HG02623 (cell line): ENCODE measurements around the gene MPDZ.
"Not testable (repeated sequence)": the region's sequence is repeated elsewhere in the genome, so short reads cannot be mapped to it uniquely, and the experiment has no call there.

Experiments
- ATAC-seq: cut with Tn5 transposase; IDR thresholded peaks from one replicate; pipeline ENCODE4 v1.9.1; 2021; ENCODE audit warnings: moderate library complexity; ENCODE audit not compliant: unreplicated experiment

Gene MPDZ

GRCh38 chr9:13266167-13266566, 13.3 kb downstream of the MPDZ start:
- no peak for ATAC-seq

- ATAC-seq, result no peak
These were observed 14.7 kb downstream of the MPDZ start for GRCh38 chr9:13264788-13265187.

GRCh38 chr9:13263511-13263910, 16.0 kb downstream of the MPDZ start:
- no peak for ATAC-seq

- no peak for ATAC-seq
These were observed 26.6 kb downstream of the MPDZ start for GRCh38 chr9:13252852-13253251.

DNA sequence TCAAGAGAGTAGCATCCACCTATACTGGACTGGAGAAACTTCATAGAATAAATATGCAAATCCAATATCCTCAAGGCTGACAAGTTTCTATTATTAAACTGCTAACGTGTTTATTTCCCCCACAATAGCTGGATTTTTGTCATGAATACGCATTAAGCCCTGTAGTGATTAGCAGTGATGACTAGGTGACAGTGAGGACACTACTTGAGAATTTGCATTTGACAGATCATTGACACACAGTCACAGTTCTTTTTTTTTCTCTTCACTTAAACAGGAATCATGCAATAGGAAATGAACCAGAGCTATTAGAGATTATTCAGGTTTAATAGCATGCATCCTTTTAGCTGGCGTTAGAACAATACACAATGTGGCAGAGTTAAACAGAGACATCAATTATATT, 35.3 kb downstream of the MPDZ start:
- ATAC-seq, result no peak

DNA sequence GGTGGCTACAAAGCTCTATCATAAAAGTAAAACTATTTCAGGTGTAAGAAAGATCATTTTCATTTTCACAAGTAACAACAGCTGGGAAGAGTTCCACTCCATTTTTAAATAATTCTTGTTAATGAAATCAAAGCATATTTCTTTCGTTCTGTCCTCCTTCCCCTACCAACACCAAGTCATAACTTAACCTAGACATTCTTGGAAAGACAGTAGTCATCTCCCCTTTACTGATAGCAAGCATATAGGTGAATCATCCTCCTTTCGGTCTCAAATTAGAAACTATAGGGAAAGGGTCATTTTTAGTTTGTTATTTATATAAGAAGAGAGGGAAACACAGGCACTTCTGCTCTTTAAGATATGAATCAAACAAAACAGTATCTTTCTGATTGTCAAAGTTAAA, 38.2 kb downstream of the MPDZ start:
- no peak for ATAC-seq

DNA sequence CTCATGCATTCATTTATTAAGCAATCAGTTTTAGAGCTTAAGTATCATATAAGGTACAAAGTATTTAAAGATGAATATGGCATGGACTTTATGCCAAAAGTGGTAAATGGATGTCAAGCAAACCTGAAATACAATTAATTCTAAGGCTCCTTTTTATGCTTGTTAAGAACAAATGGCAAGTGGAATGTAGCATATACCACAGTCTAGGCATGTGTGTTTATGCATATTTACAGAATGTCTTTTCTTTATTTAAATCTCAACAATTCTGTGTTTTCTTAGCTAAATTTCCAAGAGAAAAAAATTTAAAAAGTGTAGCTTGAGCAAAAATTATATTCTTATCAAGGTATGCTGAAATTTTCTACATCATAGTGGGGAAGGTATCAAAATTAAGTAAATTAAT, 39.8 kb downstream of the MPDZ start:
- no peak for ATAC-seq

- no peak for ATAC-seq
These were observed 40.3 kb downstream of the MPDZ start for GRCh38 chr9:13239208-13239607.

DNA sequence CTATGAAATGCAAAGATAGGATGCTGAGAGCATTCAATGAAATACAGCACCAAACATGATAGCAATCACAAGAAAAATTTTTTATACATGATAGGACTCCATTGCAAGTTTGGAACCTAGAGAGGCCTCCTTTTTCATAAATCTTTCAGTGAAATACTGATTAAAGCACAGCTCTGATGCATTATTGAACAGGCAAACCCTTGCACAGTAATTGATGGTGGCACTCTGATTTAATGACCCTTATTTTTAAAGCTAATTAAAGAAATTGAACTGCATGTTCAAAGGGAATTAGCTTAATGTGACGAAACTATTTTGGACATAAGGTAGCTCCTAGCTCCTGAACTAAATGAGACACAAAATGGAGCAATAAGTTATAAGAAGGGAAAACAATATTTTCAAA, 44.6 kb downstream of the MPDZ start:
- no peak for ATAC-seq

DNA sequence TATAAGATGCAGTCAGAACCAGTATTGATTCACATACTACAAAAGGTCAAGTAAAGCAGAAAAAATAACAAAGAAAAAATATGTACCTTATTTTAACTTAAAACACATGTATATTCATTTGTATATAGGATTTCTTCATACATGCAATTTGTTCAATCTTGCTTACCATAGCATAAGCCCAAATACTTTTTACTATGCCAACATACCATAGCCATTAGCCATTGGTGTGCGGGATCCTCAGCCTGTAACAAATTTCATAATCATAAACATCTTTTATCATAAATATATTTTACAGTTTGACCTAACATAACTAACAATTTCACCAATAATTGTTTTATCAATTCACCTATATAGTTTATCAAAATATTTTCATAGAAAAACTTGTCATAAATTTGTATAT, 51.1 kb downstream of the MPDZ start:
- no peak for ATAC-seq

- no peak for ATAC-seq
These were observed 55.1 kb downstream of the MPDZ start for GRCh38 chr9:13224366-13224765.

GRCh38 chr9:13222733-13223132, 56.8 kb downstream of the MPDZ start:
- ATAC-seq, result not testable (repeated sequence)

GRCh38 chr9:13221741-13222140, 57.8 kb downstream of the MPDZ start:
- ATAC-seq, result no peak

- ATAC-seq, result no peak
These were observed 58.7 kb downstream of the MPDZ start for GRCh38 chr9:13220837-13221236.

DNA sequence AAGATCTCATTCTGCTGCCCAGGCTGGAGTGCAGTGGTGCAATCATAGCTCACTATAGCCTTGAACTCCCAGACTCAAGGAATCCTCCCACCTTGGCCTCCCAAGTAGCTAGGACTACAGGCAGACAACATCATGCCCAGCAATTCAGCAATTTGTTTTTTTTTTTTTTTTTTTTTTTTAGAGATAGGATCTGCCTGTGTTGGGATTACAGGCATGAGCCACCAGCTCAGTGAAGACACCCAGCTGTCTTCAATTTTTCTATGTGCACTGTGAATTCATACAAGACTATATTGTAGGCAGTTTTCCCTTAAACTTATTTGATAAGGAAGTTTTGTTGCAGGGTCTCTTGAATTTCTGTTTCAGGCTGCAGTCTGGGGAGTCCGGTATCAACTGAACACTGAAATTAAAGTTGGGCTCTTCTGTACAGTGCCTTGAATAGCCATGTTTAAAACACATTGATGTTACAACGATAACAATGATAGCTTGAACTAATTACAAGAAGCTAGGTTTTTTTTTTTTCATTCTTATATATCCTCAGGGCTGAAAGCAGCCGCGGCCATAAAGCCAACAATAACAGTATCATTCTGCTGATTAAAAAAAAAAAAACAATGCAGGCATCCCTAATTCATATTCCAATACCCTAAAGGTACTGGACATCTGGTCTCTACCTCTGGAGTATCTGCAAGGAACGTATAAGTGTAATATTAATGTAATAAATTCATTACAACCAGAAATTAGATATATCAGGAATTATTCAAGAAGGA, 63.5 kb downstream of the MPDZ start:
- ATAC-seq, result no peak

- no peak for ATAC-seq
These were observed 65.5 kb downstream of the MPDZ start for GRCh38 chr9:13213998-13214397.

DNA sequence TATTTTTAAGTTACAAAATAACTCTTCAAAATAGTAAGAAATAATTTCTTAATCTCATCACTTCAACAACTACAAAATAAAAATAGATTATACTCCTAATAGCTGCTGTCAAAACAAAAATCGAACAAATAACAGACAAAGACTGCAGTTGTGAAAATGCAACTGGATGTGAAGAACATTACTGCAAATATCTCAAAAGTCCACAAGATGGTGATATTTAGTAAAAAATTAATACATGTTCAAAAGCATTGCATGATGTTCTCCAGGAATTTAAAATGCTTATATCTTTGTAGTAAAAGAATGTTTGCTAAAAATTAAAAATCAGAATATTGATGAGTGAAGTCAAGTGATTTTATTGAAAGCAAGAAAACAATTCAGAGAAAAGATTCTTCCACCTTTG, 66.2 kb downstream of the MPDZ start:
- no peak for ATAC-seq

DNA sequence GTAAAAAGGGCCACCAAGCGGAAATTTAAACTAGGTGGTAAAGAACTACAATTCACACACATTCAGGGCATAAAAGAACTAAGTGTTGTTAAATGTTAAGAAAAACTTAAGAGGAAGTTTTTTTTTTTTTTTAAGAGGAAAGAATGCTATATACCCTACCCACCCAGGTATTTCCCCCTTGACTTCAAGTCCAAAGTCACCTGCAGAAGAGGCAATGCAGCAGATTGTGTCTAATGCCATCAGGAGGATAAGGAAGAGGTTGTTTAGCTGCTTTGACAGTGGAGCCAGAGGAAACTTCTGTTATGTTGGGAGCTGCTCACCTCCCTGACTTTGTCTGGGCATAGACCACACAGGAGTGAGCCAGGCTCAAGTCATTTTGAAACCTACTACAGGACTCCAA, 69.2 kb downstream of the MPDZ start:
- ATAC-seq, result no peak

- ATAC-seq, result no peak
These were observed 70.0 kb downstream of the MPDZ start for GRCh38 chr9:13209498-13209897.

GRCh38 chr9:13205824-13206223, 73.7 kb downstream of the MPDZ start:
- ATAC-seq, result no peak

GRCh38 chr9:13190040-13190439, 89.5 kb downstream of the MPDZ start:
- no peak for ATAC-seq

GRCh38 chr9:13189362-13189761, 90.1 kb downstream of the MPDZ start:
- no peak for ATAC-seq

DNA sequence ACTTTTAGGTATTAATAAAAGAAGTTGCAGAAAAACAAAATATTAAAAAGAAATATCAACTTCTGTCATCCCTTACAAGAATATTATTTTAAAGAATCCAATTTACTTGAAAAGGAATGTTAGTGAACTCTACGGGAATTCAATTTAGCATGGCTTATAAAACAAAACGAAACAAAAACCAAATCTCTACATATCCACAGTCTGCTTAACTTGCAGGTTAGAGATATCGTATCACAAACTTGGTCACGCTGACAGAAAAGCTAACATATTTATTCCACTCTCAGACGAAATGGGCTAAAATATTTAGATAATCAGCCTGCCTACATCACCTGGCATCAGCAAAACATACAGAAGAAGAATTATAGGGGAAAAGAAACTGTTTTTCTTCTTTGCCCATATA, 92.7 kb downstream of the MPDZ start:
- no peak for ATAC-seq
